Neural cell (in vitro differentiated cells): Measurements from ENCODE around the gene CNTNAP2.

Experiments
- EZH2 ChIP-seq: fragments of 200-600, 300-800 bp; shearing (Covaris generic), sonication (generic); IDR thresholded peaks from 2 replicates; pipeline ENCODE4 v1.6.1; 2014; ENCODE audit warnings: antibody characterized with exemption, low read length, borderline replicate concordance, mild to moderate bottlenecking; ENCODE audit not compliant: insufficient read depth, poor library complexity, severe bottlenecking
- TF ChIP-seq, protein P1 (sequence below): fragments of 450-650 bp; IDR thresholded peaks from 2 replicates; pipeline ENCODE4 v1.5.1; 2014; ENCODE audit warnings: antibody characterized with exemption, mild to moderate bottlenecking, moderate library complexity; ENCODE audit not compliant: poor library complexity, severe bottlenecking

DNA sequence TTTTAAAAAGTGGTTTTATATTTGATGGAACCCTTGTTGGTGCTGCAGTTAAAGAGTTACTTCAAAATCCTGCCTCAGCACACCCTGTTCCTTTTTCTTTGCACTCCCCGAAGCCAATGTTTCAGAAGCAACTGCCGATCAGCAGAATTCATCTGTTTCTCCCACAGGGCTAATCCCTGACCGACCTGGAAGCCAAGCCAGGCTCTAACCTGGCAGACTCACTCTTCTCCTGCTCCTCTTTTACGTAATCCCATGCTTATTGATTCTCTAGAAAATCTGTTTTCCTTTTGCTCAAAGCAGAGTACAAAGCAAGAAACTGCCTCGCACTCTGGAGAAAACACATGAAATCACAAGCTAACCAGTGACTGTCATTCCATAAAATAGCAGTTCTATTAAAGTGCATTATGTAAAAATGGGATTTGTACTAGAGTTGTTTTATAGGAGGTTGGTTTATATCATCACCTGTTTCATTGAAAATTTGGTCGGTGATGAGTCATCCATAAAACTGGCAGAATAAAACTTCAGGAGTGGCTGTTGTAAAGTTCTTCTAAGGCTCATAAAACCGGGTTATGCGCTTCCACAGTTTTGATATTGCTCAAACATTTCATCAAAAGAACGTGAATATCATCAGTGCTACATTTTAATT lies 99.9 kb downstream of the CNTNAP2 start:
- TF ChIP-seq, protein P1, sequence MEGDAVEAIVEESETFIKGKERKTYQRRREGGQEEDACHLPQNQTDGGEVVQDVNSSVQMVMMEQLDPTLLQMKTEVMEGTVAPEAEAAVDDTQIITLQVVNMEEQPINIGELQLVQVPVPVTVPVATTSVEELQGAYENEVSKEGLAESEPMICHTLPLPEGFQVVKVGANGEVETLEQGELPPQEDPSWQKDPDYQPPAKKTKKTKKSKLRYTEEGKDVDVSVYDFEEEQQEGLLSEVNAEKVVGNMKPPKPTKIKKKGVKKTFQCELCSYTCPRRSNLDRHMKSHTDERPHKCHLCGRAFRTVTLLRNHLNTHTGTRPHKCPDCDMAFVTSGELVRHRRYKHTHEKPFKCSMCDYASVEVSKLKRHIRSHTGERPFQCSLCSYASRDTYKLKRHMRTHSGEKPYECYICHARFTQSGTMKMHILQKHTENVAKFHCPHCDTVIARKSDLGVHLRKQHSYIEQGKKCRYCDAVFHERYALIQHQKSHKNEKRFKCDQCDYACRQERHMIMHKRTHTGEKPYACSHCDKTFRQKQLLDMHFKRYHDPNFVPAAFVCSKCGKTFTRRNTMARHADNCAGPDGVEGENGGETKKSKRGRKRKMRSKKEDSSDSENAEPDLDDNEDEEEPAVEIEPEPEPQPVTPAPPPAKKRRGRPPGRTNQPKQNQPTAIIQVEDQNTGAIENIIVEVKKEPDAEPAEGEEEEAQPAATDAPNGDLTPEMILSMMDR = no peak
- TF ChIP-seq EZH2 = no peak
